SJSA1 (cell line): ENCODE data around the gene TENM3. TPM values are rescaled to one million over a fixed set of nuclear protein-coding genes. Genes with fewer than 3 reads are reported as not detected.

ENCODE experiments used
- DNase-seq, 2 experiments: peaks; one replicate each; pipeline ENCODE4 v3.0.0-alpha.2; 2015 to 2020; ENCODE audit warnings: low spot score in 2 of 2, low read depth in 1 of 2
- H3K27ac ChIP-seq: fragments of 250-450 bp; sonication (Bioruptor Pico); 2 replicates; pipeline ENCODE4 v1.5.1; 2020; ENCODE audit warnings: mild to moderate bottlenecking, moderate library complexity
- H3K27me3 ChIP-seq: fragments of 250-450 bp; sonication (Bioruptor Pico); replicated peaks from 2 replicates; pipeline ENCODE4 v1.5.1; 2020; ENCODE audit warnings: mild to moderate bottlenecking, moderate library complexity
- H3K36me3 ChIP-seq: fragments of 250-450 bp; sonication (Bioruptor Pico); 2 replicates; pipeline ENCODE4 v1.5.1; 2020; ENCODE audit warnings: mild to moderate bottlenecking
- H3K4me1 ChIP-seq: fragments of 250-450 bp; sonication (Bioruptor Pico); replicated peaks from 2 replicates; pipeline ENCODE4 v1.6.1; 2021; ENCODE audit warnings: mild to moderate bottlenecking
- H3K4me3 ChIP-seq: fragments of 250-450 bp; sonication (Bioruptor Pico); 2 replicates; pipeline ENCODE4 v1.5.1; 2020; ENCODE audit warnings: mild to moderate bottlenecking
- H3K9me3 ChIP-seq: fragments of 250-450 bp; sonication (Bioruptor Pico); replicated peaks from 2 replicates; pipeline ENCODE4 v1.5.1; 2020; ENCODE audit warnings: mild to moderate bottlenecking
- total RNA-seq: library from RNA; depleted of rRNA; stranded (reverse); fragments of >200 nt; shearing (Covaris generic); gene quantifications from 2 replicates; pipeline ENCODE4 v1.2.3, GENCODE V29; 2014

Gene TENM3
- total RNA-seq, 1 experiment from 2014 or later, result 90.5 TPM

DNA sequence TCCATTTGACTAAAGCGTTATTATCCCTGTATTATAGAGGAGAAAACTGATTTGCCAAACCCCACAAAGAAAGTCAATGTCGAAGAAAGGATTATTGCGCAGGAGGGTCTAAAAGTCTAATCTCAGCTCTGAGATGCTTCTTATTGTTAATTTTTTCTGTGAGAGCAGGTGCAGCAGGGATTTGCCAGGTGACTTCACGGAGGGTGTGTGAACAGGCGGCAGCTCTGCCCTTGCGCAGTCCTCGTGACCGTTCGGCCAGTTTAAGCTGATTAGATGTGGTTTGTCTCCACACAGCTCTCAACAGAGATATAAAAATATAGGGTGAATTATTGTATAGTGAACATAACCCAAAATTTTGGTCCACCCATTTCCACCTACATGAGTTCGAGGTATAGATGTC is 28.5 kb downstream of the TENM3 start:
- no peak for DNase-seq
- Histone ChIP-seq H3K27me3 (no peaks in the 10 kb centered on the region), H3K27ac (no peak overlapping the region), H3K4me1 (no peaks in the 10 kb centered on the region; the same call in 1 of the 2 replicates), H3K9me3 (no peaks in the 10 kb centered on the region), H3K4me3 (no peak overlapping the region), H3K36me3 (no peaks in the 10 kb centered on the region; the same call in 1 of the 2 replicates)

DNA sequence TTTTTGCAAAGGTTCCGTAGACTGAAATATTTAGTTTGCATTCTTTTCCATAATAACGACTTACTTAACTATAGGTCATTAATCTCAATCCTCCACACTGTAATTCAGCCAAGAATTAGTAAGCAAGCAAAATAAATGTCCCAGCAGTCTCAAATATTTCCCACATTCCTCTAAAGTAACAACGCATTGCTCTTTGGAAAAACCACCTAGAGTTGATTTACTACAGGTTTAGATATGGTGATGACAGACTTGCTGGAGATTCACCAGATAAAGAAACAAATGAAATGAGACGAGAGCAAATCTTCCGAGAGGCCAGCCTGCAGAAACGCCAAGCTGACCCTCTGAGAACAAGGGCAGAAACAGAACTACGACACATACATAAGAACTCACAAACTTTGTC is 28.9 kb downstream of the TENM3 start:
- H3K4me3 ChIP-seq, result no peak overlapping the region
- no peak overlapping the region for H3K27ac ChIP-seq
- DNase-seq, result no peak
- no peaks in the 10 kb centered on the region for H3K27me3 ChIP-seq
- no peaks in the 10 kb centered on the region for H3K9me3 ChIP-seq
- H3K36me3 ChIP-seq, result no peaks in the 10 kb centered on the region; the same call in 1 of the 2 replicates
- peaks cover 4% of the 10 kb centered on the region for H3K4me1 ChIP-seq

DNA sequence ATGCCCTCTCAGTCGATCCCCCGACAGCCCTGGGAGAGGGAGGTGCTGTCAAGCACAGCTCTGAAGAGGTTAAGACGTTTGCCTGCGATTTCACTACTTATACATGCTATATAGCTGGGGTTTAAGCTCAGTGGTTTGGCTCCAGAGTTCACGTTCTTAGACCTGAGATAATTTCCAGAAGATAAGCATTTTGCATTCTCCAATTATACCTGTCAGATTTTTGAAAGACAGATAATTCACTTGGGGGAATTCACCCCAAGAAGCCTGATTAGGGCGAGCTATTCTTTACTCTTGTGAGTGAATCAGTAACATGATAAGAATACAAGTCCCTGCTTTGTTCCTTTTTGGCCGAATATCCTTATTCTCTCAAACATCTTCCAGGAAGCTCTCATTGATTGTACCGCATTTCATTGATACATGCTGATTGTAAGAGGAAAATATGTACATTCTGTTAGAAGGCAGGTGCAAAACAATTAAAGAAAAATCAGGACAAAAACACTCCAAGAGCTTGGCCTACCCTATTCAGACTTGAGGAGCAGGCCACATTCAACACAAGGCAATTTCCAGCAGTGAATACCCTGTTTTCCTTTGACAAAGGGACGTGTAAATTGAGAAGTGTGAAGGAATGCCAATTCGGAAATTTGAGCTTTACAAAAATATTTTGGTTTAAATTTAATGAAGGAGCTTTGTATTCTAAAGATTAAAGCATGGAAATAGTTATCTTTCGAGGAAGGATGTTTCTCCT is 30.2 kb downstream of the TENM3 start:
- H3K27me3 ChIP-seq, result no peaks in the 10 kb centered on the region
- no peak overlapping the region for H3K27ac ChIP-seq
- DNase-seq, result no peak
- no peak overlapping the region for H3K4me3 ChIP-seq
- peaks cover 13% of the 10 kb centered on the region for H3K4me1 ChIP-seq
- no peaks in the 10 kb centered on the region for H3K9me3 ChIP-seq
- no peaks in the 10 kb centered on the region; the same call in 1 of the 2 replicates for H3K36me3 ChIP-seq

DNA sequence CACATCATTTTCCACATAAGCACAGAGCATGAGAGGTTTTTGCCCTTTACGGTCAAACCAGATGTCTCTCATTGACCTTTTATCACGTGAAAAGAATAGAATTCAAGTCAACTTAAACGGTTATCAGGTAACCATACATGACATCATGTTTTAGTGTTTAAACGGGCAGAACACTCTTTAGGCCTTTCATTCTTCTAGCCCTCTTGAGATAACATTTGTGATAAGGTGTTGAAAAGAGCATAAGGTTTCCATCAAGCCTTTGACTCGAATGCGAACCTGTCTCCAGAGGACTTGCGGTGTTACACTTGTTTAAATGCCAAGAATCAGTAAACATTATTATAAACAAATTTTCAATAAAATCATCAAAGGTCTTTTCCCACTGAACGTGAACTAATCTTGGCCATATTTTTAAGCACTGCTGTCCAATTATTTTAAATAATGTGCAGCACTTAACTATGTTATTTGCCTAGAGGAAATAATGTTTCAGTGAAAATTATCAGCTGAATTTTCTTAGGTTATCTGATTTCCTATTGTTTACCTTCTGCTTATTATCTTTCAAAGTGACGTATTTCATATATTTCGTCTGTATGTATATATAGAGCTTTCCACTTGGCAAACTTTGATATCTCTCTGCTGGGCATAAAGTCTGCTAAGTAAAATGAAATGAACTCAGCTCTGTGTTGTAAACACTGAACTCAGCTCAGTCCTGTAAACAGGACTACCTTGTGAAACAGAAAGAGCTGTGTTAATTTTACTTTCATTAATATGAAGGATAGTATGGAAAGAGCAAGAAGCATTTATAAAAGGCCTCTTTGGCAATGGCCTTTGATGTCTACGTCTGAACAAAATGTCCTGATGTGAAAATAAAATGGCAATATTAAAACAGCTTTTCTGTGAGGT is 33.3 kb downstream of the TENM3 start:
- Histone ChIP-seq H3K27me3 (no peaks in the 10 kb centered on the region), H3K4me3 (no peak overlapping the region), H3K36me3 (no peaks in the 10 kb centered on the region; the same call in 1 of the 2 replicates), H3K9me3 (no peaks in the 10 kb centered on the region), H3K27ac (no peak overlapping the region), H3K4me1 (peaks cover 18% of the 10 kb centered on the region)
- no peak for DNase-seq

DNA sequence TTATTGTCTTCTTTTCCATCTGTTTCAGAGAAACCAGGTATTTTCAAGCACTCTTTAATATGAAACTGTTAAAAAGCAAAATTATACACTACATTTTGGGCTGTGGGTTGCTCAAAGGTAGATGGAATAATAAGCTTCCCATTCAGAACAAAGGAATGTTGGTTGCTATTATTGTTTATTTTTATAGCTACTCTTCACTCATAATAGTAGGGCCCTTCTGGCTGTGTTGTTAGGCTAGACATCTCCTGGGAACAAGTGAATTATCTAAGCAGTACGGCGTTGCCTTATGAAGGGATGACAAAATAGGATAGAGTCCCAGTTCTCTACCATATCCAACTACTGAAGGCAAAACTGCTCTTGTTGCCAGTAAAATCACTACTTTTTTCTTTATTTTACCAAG is 34.2 kb downstream of the TENM3 start:
- Histone ChIP-seq H3K4me1 (peaks cover 18% of the 10 kb centered on the region), H3K4me3 (no peak overlapping the region), H3K27ac (no peak overlapping the region), H3K36me3 (no peaks in the 10 kb centered on the region), H3K9me3 (no peaks in the 10 kb centered on the region), H3K27me3 (no peaks in the 10 kb centered on the region)
- peak in 1 of 2 experiments; percentile 40 for DNase-seq

DNA sequence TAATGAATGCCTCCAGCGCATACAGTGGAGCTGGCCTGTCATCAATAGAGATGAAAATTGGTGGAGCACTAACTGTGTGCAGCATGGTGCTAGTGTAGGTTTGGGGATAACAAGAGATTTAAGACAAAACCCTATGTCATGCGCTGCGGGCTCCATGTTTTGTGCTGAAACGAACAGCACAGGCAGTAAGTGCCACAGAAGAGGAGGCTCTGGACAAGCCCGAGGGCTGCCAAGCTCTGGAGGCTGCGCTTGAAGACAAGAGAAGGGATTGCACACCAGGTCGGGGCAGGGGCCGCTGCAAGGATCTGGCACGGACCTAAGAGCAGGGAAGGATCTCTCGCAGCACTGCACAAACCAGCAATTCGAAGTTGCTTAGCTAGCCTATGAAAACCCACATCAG is 35.5 kb downstream of the TENM3 start:
- Histone ChIP-seq H3K9me3 (no peaks in the 10 kb centered on the region), H3K36me3 (no peaks in the 10 kb centered on the region), H3K27me3 (no peaks in the 10 kb centered on the region), H3K4me3 (no peak overlapping the region), H3K4me1 (peaks cover 18% of the 10 kb centered on the region), H3K27ac (no peak overlapping the region)
- DNase-seq, result no peak

DNA sequence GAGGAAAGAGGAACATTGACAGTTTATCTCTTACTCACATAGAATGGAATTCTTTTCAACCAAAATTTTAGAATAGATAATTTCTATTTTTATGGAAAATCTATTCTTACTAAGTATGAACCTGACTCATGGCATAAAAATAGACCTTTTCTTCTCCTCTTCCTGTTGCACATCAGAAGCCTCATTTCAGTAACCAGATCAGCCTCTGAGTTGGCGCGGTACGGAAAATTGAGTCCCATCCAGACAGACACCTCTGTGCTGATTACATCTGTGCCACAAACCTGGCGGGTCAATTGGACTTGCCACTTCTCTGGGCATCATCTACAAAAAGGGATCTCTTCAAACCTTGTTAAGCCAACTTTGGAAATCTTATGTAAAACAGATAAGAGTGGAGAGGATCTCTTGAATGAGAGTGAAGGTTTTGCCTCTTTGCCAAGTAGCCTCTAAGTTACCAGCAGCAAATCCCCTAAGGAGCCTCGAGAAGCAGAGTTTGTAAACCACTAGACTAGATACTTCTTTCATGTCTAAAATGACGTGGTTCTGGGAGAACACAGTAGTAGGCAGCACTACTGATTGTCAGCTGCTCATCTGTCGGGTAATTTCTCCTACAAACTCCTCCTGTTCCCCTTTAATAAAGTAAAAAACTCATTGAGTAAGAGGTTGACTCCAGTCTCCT is 37.4 kb downstream of the TENM3 start:
- Histone ChIP-seq H3K27me3 (no peaks in the 10 kb centered on the region), H3K9me3 (no peaks in the 10 kb centered on the region), H3K4me1 (peaks cover 18% of the 10 kb centered on the region), H3K27ac (no peak overlapping the region), H3K36me3 (no peaks in the 10 kb centered on the region), H3K4me3 (no peak overlapping the region)
- no peak for DNase-seq

DNA sequence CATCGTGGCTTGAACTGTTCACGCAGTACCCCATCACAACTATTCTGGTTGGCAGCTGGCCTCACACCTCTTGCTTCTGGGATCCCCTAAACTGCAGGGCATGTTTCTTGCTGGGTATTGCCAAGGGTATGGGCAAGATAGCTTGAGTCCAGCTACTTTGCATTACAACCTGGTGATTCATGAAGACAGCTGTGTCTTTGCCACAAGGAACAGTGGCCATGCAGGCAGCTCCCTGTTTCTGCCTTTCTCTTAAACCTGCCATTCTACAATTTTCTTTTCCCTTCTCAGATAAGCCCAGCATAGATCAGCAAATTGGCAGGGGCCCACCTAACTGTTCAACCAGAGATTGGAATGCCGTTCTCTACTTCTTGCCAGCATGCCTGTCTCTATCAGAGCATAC is 42.8 kb downstream of the TENM3 start:
- H3K36me3 ChIP-seq, result no peaks in the 10 kb centered on the region
- no peaks in the 10 kb centered on the region for H3K27me3 ChIP-seq
- H3K9me3 ChIP-seq, result no peaks in the 10 kb centered on the region
- H3K4me3 ChIP-seq, result no peak overlapping the region
- no peaks in the 10 kb centered on the region for H3K4me1 ChIP-seq
- no peak for DNase-seq
- no peak overlapping the region for H3K27ac ChIP-seq

DNA sequence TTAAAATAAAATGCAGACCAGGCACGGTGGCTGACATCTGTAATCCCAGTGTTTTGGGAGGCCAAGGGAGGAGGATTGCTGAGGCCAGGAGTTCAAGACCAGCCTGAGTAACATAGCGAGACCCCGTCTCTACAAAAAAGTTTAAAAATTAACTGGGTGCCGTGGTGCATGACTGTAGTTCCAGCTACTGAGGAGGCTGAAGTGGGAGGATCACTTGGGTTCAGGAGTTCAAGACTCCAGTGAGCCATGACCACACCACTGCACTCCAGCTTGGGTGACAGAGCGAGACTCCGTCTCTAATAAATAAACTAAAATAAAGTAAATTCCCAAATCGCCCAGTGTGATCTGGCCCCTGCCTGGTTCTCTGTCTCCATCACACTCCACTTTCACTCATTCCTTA is 43.7 kb downstream of the TENM3 start:
- no peak for DNase-seq
- Histone ChIP-seq H3K27me3 (no peaks in the 10 kb centered on the region), H3K27ac (no peak overlapping the region), H3K4me1 (no peaks in the 10 kb centered on the region), H3K36me3 (no peaks in the 10 kb centered on the region), H3K9me3 (no peaks in the 10 kb centered on the region), H3K4me3 (no peak overlapping the region)

DNA sequence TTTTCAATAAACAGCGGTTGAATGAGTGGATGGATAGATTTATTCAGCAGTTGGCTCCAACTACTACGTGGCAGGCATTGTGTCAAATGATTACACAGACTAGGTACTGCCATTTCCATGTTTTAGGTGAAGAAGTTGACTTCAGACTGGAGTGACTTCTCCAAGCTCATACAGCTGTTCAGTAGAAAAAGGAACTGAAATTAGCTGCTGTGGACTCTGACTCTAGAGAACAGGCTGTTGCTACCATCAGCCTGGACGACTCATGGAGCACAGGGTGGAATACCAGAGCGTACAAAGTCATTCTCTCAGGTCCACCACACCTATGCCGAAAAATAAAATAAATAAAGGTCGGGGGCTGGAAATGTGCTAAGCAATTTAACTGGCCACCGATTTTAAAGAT is 45.3 kb downstream of the TENM3 start:
- Histone ChIP-seq H3K4me1 (no peaks in the 10 kb centered on the region), H3K9me3 (no peaks in the 10 kb centered on the region), H3K27me3 (no peaks in the 10 kb centered on the region), H3K4me3 (no peak overlapping the region), H3K27ac (no peak overlapping the region), H3K36me3 (no peaks in the 10 kb centered on the region)
- no peak for DNase-seq

DNA sequence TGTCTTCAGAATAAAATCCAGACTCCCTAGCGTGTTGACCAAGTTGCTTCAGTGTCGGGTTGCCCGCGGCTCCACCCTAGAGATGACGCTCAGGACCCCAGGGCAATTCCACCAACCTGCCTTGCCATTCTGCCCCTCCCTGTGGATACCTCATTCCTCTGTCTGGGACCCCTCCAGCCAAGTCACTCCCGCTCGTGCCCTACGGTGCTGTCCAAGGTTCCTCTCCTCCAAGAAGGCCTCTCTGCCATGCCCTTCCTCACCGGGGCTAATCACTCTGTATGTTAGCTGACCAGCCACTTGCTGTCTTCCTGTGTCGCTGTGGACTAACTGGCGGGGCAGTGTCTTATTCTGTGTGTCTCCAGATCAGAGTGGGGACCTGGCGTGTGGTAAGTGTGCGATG is 46.6 kb downstream of the TENM3 start:
- Histone ChIP-seq H3K27ac (no peak overlapping the region), H3K9me3 (no peaks in the 10 kb centered on the region), H3K27me3 (no peaks in the 10 kb centered on the region), H3K4me3 (no peak overlapping the region), H3K4me1 (no peaks in the 10 kb centered on the region), H3K36me3 (no peaks in the 10 kb centered on the region)
- DNase-seq, result no peak

DNA sequence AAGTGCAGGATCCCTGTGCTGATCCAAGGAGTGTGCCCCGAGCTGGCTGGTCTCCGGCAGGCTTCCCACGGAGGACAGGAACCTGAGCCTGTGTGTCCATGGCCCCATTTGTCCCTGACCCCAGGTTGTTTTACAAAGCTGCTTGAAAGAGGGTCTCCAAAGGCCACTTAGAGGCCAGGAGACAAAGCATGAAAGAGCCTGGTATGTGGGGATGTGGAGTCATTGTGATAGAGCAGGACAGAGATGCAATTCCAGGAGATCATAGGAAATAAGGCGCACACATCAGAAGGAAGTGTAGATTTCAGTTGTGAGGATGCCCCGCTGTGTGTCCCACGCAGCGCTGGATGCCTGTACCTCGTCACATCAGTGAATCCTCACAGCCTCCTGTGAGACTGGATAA is 48.0 kb downstream of the TENM3 start:
- no peak for DNase-seq
- H3K27ac ChIP-seq, result no peak overlapping the region
- no peaks in the 10 kb centered on the region for H3K9me3 ChIP-seq
- H3K36me3 ChIP-seq, result no peaks in the 10 kb centered on the region
- H3K4me3 ChIP-seq, result no peak overlapping the region
- no peaks in the 10 kb centered on the region for H3K27me3 ChIP-seq
- H3K4me1 ChIP-seq, result no peaks in the 10 kb centered on the region

DNA sequence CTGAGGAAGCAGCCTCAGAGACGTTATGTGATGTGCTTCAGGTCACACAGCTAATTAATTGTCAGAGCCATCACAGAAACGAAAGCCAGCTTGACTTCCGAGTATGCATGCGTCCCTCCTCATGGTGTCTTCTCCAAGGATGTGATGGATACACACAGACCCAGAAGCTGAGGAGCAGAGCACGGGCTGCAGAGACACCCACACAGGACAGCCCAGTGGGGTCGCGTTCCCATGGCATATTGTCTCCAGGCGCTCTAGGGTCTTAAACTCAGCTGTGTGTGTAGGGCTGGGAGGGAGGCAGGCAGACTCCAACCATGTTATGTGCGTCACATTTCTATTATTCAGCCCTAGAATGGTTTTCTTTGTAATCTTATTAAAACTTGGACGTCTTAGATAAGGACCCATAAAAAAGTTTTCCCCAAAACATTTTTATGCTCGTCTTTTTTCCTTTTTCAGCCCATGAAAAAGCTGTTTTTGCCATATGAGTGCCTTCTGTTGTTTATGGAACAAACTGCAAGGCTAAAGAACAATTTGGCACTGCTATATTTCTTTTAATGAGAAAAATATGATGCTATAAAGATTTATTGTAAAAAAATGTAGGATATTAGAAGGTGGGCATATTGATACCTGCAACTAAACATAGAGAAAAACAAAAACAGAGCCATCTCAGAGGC is 48.5 kb downstream of the TENM3 start:
- no peak for DNase-seq
- Histone ChIP-seq H3K27ac (no peak overlapping the region), H3K27me3 (no peaks in the 10 kb centered on the region), H3K4me1 (no peaks in the 10 kb centered on the region), H3K36me3 (no peaks in the 10 kb centered on the region), H3K9me3 (no peaks in the 10 kb centered on the region), H3K4me3 (no peak overlapping the region)
